NCI-H748 (cell line): ENCODE results near the gene LYZ.
"Not testable (repeated sequence)": the region's sequence is repeated elsewhere in the genome, so short reads cannot be mapped to it uniquely, and the experiment has no call there.

Source experiments
- DNase-seq: peaks from one replicate; lab custom pipeline; 2025; ENCODE audit not compliant: unreplicated experiment; lab: John Stamatoyannopoulos, UW

The LYZ gene

GRCh38 chr12:69348162-69348938 is at the start of gene LYZ:
Gene LYZ, plus strand, starts transcription at chr12:69348381. Its CDS starts 28 bp downstream, at chr12:69348409.
- DNase-seq = no peak

DNA sequence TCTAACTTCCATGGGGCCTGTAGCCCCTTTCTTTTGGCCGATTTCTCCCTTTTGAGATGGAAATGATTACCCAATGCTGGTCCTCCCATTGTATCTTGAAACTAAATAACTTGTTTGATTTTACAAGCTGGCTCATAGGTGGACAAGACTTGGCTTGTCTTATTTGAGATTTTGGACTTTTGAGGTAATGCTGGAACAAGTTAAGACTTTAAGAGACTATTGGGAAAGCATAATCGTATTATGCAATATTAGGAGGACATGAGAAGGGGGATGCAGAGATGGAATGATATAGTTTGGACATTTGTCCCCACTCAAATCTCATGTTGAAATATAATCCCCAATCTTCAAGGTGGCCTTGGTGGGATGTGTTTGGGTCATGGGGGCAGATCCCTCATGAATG is 49.2 kb upstream of the LYZ start:
- no peak for DNase-seq

- no peak for DNase-seq
Measured at GRCh38 chr12:69304284-69304683, 43.9 kb upstream of the LYZ start.

DNA sequence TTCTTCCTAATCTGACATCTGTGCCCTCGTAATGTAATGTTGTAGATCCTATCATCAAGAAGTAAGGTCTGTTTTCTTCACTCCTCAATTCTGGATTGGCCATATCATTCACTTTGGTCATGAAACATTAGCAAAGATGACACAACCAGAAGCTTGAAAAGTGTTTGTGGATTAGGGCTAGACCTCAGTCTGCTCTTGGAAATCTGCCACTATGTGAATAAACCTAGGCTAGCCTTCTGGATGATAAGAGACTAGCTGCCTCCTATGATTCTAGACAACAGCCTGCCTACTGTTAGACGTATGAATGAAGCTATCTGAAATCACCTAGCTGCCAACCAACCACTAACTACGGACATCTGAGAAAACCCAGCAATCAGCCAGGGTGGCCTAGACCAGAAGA is 38.7 kb upstream of the LYZ start:
- DNase-seq = no peak

GRCh38 chr12:69313209-69313608 is 35.0 kb upstream of the LYZ start:
- DNase-seq = no peak

- not testable (repeated sequence) for DNase-seq
Measured at GRCh38 chr12:69316784-69317183, 31.4 kb upstream of the LYZ start.

DNA sequence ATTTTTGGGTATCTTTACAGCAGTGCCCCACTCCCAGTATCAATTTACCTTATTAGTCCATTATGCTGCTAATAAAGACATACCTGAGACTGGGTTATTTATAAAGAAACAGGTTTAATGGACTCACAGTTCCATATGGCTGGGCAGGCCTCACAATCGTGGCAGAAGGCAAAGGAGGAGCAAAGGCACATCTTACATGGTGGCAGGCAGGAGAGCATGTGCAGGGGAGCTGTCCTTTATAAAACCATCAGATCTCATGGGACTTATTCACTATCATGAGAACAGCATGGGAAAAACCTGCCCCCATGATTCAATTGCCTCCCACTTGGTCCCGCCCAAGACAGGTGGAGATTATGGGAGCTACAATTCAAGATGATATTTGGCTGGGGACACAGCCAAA is 30.9 kb upstream of the LYZ start:
- DNase-seq = not testable (repeated sequence)

- DNase-seq = no peak
Measured at GRCh38 chr12:69318225-69318624, 30.0 kb upstream of the LYZ start.

DNA sequence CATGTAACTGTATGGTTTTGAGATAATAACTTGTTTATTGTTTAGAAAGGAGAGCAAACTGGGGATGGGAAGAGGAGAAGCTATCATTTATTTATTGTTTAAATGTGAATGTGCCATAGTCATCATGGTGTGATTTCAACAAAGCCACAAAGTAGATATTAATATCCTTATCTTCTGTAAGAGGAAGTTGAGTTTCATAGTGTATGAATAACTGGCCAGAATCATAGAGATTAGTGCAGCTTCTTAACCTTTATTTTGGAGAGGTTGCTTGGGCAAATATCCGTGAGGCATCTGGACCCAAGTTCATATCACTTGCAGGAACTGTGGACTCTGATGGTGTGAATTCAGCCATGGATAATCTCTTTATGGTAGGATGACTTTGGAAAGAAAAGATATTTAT is 26.8 kb upstream of the LYZ start:
- DNase-seq = no peak

DNA sequence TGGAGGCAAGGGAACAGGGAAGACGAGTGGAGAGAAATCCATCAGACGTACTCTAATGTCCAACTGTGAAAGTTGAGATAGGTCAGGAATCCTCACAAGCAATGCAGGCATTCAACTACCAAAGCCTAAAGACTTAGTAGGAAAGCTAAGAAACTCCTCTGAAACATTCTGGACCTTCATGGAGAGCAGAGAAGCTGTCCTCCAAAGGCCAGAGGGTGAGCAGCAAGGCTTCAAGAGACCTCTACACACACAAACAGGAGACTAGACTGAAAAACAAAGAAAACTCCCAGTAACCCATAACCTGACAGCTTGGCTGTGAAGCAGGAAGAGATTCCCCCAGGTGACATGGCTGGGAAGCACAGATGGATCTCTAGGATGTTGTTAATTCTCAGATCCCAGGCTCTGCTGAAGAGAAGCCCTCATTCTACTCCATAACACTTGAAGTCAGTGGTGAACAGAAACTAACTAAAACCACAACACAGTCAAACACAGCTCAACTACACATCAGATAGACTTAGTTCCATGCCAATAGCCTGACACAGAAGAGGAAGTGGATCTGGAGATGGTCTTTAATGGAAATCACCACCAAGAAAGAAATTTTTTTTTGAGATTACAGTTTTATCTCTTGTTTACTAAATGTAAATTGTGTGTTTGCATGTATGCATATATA is 23.2 kb upstream of the LYZ start:
- no peak for DNase-seq

DNA sequence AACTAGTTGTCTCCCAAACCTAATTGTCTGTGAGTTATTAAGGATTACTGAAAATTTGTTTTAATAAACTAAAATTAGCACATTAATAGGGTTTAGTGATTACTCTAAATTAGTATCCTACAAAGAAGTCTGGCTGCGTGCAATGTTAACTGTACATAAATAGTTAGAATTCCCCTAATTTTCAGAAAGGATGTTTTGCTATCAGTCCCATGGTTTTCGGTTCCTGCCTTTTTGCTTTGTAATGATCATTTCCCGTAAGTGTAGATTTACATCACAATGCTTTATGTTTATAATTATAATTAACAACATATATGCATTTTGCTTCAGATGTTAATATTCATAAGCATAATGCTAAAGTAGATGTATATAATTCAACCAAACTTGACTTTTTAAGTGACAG is 19.8 kb upstream of the LYZ start:
- DNase-seq = no peak

GRCh38 chr12:69329669-69330428 is 18.3 kb upstream of the LYZ start:
- no peak for DNase-seq

DNA sequence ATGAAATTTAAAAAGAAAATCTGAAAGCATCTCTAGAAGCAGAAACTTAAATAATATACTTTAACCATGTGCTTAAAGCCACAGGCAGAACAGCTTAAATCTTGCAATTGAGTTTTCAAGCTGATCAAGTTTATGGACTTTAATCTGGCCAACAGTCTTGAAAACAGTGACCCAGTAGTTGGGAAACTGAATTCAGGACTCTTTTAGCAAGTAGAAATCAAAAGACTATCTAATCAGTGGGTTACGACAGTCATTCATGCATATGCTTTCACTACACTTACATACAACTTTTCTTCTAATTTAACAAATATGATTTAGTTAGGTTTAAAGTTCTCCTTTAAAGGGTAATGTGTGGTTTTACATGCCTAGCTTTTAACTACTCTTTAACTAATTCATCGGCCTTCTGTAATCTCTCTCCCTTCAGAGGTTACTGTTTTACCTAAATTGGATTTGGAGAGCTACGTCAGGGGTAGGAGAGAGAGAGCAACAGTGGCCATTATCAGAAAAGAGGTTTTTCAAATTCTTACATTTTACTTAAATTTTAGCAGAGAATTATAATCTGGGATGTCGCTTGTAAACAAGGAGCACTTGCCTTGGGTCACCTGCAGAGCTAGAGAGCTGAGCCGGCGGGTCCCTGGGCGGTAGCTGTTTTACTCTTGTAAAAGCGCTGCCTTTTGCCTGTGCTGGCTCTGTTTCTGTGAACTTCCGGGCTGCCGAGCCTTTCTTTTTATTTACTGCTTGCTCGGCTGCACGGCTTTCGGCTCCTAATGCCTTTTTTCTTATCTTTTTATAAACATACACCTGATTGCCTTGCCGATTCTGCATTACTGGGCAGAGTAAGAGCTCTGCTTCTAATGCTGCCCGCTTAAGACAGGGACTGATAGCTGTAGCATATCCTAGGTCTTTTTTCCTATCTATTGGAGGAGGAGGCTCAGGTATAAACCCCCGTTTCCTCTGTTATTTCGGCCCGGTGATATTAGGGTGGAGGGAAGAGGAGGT is 17.4 kb upstream of the LYZ start:
- no peak for DNase-seq

- no peak for DNase-seq
Measured at GRCh38 chr12:69331519-69331908, 16.7 kb upstream of the LYZ start.

GRCh38 chr12:69331909-69332684 is 16.1 kb upstream of the LYZ start:
- DNase-seq = no peak

DNA sequence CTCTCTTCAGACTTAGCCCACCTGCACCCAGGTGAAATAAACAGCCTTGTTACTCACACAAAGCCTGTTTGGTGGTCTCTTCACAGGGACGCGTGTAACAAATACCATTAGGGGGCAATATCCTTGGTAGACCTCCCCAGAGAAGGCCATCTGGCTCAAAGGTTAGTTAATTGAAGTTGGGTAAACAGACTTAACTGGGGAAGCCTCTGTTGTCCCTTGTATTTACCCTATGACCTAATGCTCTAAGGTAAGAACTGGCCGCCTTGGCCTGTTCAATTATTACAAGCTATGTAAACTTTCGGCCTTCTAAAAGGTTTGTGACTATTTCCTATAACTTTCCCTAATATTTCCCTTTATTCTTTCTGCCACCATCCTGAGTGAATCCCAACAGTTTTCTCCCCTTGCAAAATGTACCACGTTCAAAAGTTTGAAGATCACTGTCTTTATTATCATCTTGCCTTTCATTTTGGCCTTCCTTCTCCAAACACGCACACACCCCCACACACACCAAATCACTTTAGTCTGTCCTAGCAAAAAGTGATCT is 15.3 kb upstream of the LYZ start:
- DNase-seq = no peak

DNA sequence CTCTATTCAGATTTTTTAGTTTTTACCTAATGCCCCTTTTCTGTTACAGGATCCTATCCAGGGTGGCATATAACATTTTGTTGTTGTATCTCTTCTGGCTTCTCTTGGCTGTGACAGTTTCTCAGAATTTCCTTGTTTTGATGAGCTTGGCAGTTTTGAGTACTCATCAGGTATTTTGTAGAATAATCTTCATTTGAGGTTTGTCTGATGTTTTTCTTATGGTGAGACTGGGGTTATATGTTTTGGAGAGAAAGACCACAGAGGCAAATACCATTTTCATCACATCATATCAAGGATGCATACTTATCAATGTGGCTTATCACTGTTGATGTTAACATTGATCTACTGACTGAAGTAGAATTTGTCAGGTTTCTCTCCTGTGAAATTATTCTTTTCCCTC is 14.0 kb upstream of the LYZ start:
- no peak for DNase-seq

DNA sequence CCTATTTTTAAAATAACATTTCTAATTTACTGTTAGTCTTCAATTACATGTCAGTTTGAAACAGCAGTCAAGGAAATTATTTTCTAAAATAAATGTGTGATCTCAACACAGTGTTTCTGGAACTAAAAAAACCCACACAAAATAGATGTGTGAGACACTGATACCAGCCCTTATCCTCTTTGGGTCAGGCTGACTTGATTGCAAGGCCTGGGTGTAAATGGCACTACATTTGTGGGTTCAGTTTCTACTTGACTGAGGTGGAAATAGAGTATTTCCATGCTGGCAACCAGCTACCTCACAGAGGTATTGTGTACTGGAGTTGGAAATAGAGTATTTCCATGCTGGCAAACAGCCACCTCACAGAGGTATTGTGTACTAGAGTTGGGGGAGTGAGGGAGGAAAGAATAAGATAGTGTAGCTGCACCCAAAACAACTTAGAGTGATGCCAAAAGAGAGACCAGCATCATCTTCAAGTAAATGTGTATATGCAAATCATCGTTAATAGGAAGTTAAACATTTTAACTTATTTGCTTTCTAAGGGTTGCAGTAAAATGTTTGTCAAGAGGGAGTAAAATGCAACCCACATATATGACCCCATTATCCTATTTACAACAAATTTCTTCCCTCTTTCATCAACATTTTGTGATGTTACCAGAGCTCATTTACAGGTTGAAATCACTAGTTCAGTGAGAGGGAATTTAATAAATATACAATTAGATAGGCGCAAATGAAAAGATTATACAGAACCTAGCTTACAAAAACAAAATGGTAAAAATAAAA is 10.7 kb upstream of the LYZ start:
- no peak for DNase-seq
